CD4-positive, alpha-beta T cell (primary cell): ENCODE measurements around the gene C1QTNF8. TPM values are rescaled to one million over a fixed set of nuclear protein-coding genes. Genes with fewer than 3 reads are reported as not detected.

Experiments
- ATAC-seq: fragments of 200-7000 bp; cut with Tn5 transposase; one replicate; pipeline ENCODE4 v1.10.0; 2022; ENCODE audit warnings: mild to moderate bottlenecking; ENCODE audit not compliant: poor library complexity
- CTCF ChIA-PET: fragments of 350-600 bp; sonication (Branson Sonifier 250); formaldehyde crosslinking; loops from one replicate; lab custom pipeline; 2021; ENCODE audit warnings: antibody characterized with exemption, inconsistent platforms; lab: Charles Lee
- POLR2A ChIA-PET: fragments of 350-600 bp; sonication (Branson Sonifier 250); formaldehyde crosslinking; loops from one replicate; lab custom pipeline; 2021; ENCODE audit warnings: antibody characterized with exemption, inconsistent platforms; lab: Charles Lee
- DNase-seq, 14 experiments: peaks; one replicate each; pipeline ENCODE4 v3.0.0-alpha.2; 2013 to 2020; ENCODE audit warnings: mixed read lengths in 2 of 14
- H3K27ac ChIP-seq, 2 donors: one replicate each; pipeline versions ENCODE4 v1.5.1 to v1.7.0; 2013; ENCODE audit warnings: low read length in 2 of 2, low read depth in 1 of 2, mild to moderate bottlenecking in 1 of 2
- H3K27me3 ChIP-seq, 2 experiments: 1 replicate in 1 of 2; 2 replicates in 1 of 2; pipeline versions ENCODE4 v1.6.1 to v1.7.0; 2013; ENCODE audit warnings: low read length in 2 of 2, control low read depth in 1 of 2, mild to moderate bottlenecking in 1 of 2, moderate library complexity in 1 of 2; ENCODE audit not compliant: insufficient read depth in 2 of 2, control insufficient read depth in 1 of 2
- H3K36me3 ChIP-seq: one replicate; pipeline ENCODE4 v1.6.1; 2013; ENCODE audit warnings: low read length, control low read depth; ENCODE audit not compliant: insufficient read depth
- H3K4me1 ChIP-seq: one replicate; pipeline ENCODE4 v1.6.1; 2013; ENCODE audit warnings: low read length, control low read depth; ENCODE audit not compliant: insufficient read depth
- H3K4me3 ChIP-seq: one replicate; pipeline ENCODE4 v1.5.1; 2013; ENCODE audit warnings: mild to moderate bottlenecking, low read length, moderate library complexity
- H3K9me3 ChIP-seq, 2 experiments: 1 replicate in 1 of 2; 2 replicates in 1 of 2; pipeline versions ENCODE4 v1.6.1 to v1.7.0; 2013; ENCODE audit warnings: low read length in 2 of 2, mild to moderate bottlenecking in 2 of 2, control low read depth in 1 of 2, moderate library complexity in 1 of 2; ENCODE audit not compliant: control insufficient read depth in 1 of 2, insufficient read depth in 1 of 2
- H3K27ac Mint-ChIP-seq: one replicate; pipeline ENCODE4 v1.8.0; 2020; ENCODE audit warnings: mixed read lengths
- H3K27me3 Mint-ChIP-seq: one replicate; pipeline ENCODE4 v1.8.0; 2021; ENCODE audit warnings: mixed read lengths
- H3K36me3 Mint-ChIP-seq: one replicate; pipeline ENCODE4 v1.8.0; 2021; ENCODE audit warnings: low read depth, mixed read lengths
- H3K4me1 Mint-ChIP-seq: one replicate; pipeline ENCODE4 v1.8.0; 2021; ENCODE audit warnings: low read depth, mixed read lengths
- H3K4me3 Mint-ChIP-seq: one replicate; pipeline ENCODE4 v1.8.0; 2020; ENCODE audit warnings: mild to moderate bottlenecking, mixed read lengths
- H3K9me3 Mint-ChIP-seq: one replicate; pipeline ENCODE4 v1.8.0; 2020; ENCODE audit warnings: mixed read lengths
- intact Hi-C, 2 experiments: fragments of 100-400 bp; cut with DNase I in 1 of 2; cut with micrococcal nuclease in 1 of 2; formaldehyde crosslinking; loops; one replicate each; pipeline versions ENCODE4 v1.15.1 to v1.9.0; 2023 to 2025; cut with DNase I, micrococcal nuclease
- total RNA-seq, 174 experiments: library from RNA in 2 of 174; stranded (reverse) in 2 of 174; gene quantifications; one replicate each; pipeline ENCODE4 v1.2.3 and lab custom pipeline; 2021 to 2026
- TF ChIP-seq, protein P1 (sequence below): fragments of 200-600 bp; IDR thresholded peaks from one replicate; pipeline ENCODE4 v1.8.0; 2022; ENCODE audit warnings: antibody characterized with exemption, mild to moderate bottlenecking

Gene C1QTNF8
- total RNA-seq, 2 experiments from 2014 or later = not detected

GRCh38 chr16:1117176-1117900 is 21.3 kb upstream of the C1QTNF8 start:
- H3K27me3 Mint-ChIP-seq = no peaks in the 10 kb centered on the region
- H3K36me3 Mint-ChIP-seq = no peaks in the 10 kb centered on the region
- ChIA-PET POLR2A (no interaction called here), CTCF (no interaction called here)
- H3K4me1 Mint-ChIP-seq = no peaks in the 10 kb centered on the region
- Histone ChIP-seq H3K4me3 (no peak overlapping the region), H3K27ac (no peak overlapping the region), H3K27me3 (no peaks in the 10 kb centered on the region), H3K36me3 (no peaks in the 10 kb centered on the region), H3K4me1 (no peaks in the 10 kb centered on the region), H3K9me3 (no peaks in the 10 kb centered on the region)
- H3K27ac Mint-ChIP-seq = no peak overlapping the region
- intact Hi-C loops = no loop called here
- no peak overlapping the region for H3K4me3 Mint-ChIP-seq
- H3K9me3 Mint-ChIP-seq = no peaks in the 10 kb centered on the region
- DNase-seq (no peak), ATAC-seq (no peak)
- TF ChIP-seq, protein P1, sequence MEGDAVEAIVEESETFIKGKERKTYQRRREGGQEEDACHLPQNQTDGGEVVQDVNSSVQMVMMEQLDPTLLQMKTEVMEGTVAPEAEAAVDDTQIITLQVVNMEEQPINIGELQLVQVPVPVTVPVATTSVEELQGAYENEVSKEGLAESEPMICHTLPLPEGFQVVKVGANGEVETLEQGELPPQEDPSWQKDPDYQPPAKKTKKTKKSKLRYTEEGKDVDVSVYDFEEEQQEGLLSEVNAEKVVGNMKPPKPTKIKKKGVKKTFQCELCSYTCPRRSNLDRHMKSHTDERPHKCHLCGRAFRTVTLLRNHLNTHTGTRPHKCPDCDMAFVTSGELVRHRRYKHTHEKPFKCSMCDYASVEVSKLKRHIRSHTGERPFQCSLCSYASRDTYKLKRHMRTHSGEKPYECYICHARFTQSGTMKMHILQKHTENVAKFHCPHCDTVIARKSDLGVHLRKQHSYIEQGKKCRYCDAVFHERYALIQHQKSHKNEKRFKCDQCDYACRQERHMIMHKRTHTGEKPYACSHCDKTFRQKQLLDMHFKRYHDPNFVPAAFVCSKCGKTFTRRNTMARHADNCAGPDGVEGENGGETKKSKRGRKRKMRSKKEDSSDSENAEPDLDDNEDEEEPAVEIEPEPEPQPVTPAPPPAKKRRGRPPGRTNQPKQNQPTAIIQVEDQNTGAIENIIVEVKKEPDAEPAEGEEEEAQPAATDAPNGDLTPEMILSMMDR = no peak

GRCh38 chr16:1116693-1117077 is 20.6 kb upstream of the C1QTNF8 start:
- ChIA-PET CTCF (no interaction called here), POLR2A (no interaction called here)
- Mint-ChIP-seq H3K9me3 (no peaks in the 10 kb centered on the region), H3K27me3 (no peaks in the 10 kb centered on the region), H3K36me3 (no peaks in the 10 kb centered on the region), H3K4me3 (no peak overlapping the region), H3K4me1 (no peaks in the 10 kb centered on the region), H3K27ac (no peak overlapping the region)
- Histone ChIP-seq H3K27me3 (no peaks in the 10 kb centered on the region), H3K4me1 (no peaks in the 10 kb centered on the region), H3K9me3 (no peaks in the 10 kb centered on the region), H3K27ac (no peak overlapping the region), H3K36me3 (no peaks in the 10 kb centered on the region), H3K4me3 (no peak overlapping the region)
- ATAC-seq (no peak), DNase-seq (no peak)
- TF ChIP-seq, protein P1 = no peak
- intact Hi-C loops = no loop called here

- Histone ChIP-seq H3K36me3 (no peaks in the 10 kb centered on the region), H3K27ac (no peak overlapping the region), H3K9me3 (peaks cover 0 to 4% of the 10 kb centered on the region in 2 experiments), H3K4me3 (no peak overlapping the region), H3K4me1 (no peaks in the 10 kb centered on the region), H3K27me3 (no peaks in the 10 kb centered on the region)
- DNase-seq (no peak), ATAC-seq (no peak)
- H3K36me3 Mint-ChIP-seq = no peaks in the 10 kb centered on the region
- no peak overlapping the region for H3K4me3 Mint-ChIP-seq
- no peaks in the 10 kb centered on the region for H3K4me1 Mint-ChIP-seq
- intact Hi-C loops = no loop called here
- TF ChIP-seq, protein P1 = no peak
- H3K27ac Mint-ChIP-seq = no peak overlapping the region
- H3K9me3 Mint-ChIP-seq = no peaks in the 10 kb centered on the region
- POLR2A ChIA-PET = no interaction called here
- H3K27me3 Mint-ChIP-seq = peaks cover 5% of the 10 kb centered on the region
- CTCF ChIA-PET = no interaction called here
Observed at GRCh38 chr16:1113889-1114526, 18.0 kb upstream of the C1QTNF8 start.
